ENCODE results near the gene TLX1.

GRCh38 chr10:101152316-101152715 lies 21.2 kb downstream of the TLX1 start:
- TF ChIP-seq CTCF (IDR thresholded peaks at IDR 0.05) (no peak), POLR2AphosphoS5 (IDR thresholded peaks at IDR 0.05) (no peak)
